Thoracic aorta (tissue), 2 donors: ENCODE results near the gene PEPD. TPM values are rescaled to one million over a fixed set of nuclear protein-coding genes. Genes with fewer than 3 reads are reported as not detected.

Source experiments
- ATAC-seq: fragments of 150-250 bp; one replicate; pipeline ENCODE4 v1.8.0; 2017; ENCODE audit warnings: low read depth; ENCODE audit not compliant: insufficient number of reproducible peaks, low FRiP score
- DNase-seq: peaks from one replicate; pipeline ENCODE4 v3.0.0-alpha.2; 2020; ENCODE audit warnings: low spot score
- H3K27ac ChIP-seq, 2 donors: fragments of 200-600 bp; sonication (generic); 1 replicate in 1 of 2; 2 replicates in 1 of 2; pipeline ENCODE4 v1.5.1; 2016; ENCODE audit warnings: mild to moderate bottlenecking in 2 of 2, moderate library complexity in 2 of 2
- H3K27me3 ChIP-seq: fragments of 200-600 bp; sonication (generic); replicated peaks from 2 replicates; pipeline ENCODE4 v1.6.0; 2016; ENCODE audit warnings: mild to moderate bottlenecking; ENCODE audit not compliant: insufficient read depth
- H3K36me3 ChIP-seq: fragments of 200-600 bp; sonication (generic); one replicate; pipeline ENCODE4 v1.5.1; 2016
- H3K4me1 ChIP-seq, 2 donors: fragments of 200-600 bp; sonication (generic); 1 replicate in 1 of 2; 2 replicates in 1 of 2; pipeline versions ENCODE4 v1.5.1 to v1.6.0; 2016; ENCODE audit warnings: low read depth in 2 of 2, mild to moderate bottlenecking in 1 of 2; ENCODE audit not compliant: control insufficient read depth in 1 of 2
- H3K4me3 ChIP-seq: fragments of 200-600 bp; sonication (generic); 2 replicates; pipeline ENCODE4 v1.5.1; 2016; ENCODE audit warnings: mild to moderate bottlenecking
- H3K9me3 ChIP-seq: fragments of 200-600 bp; sonication (generic); 2 replicates; pipeline ENCODE4 v1.5.1; 2016
- CTCF ChIP-seq: fragments of 200-600 bp; sonication (generic); IDR thresholded peaks from one replicate; pipeline ENCODE4 v1.5.1; 2019; ENCODE audit warnings: antibody characterized with exemption
- total RNA-seq, 2 donors: library from RNA; depleted of rRNA; stranded (reverse); fragments of >200 nt; gene quantifications; one replicate each; pipeline versions ENCODE4 v1.1.0 to v1.2.3, GENCODE V29; 2016

Gene PEPD
- total RNA-seq, 2 donors from 2014 or later = 48.7 to 70.9 TPM

GRCh38 chr19:33458807-33459206 lies 62.8 kb downstream of the PEPD start:
- no peak for DNase-seq
- H3K4me3 ChIP-seq = no peak overlapping the region
- H3K36me3 ChIP-seq = peaks cover 3% of the 10 kb centered on the region
- no peaks in the 10 kb centered on the region for H3K9me3 ChIP-seq
- H3K27ac ChIP-seq = no peak overlapping the region
- H3K4me1 ChIP-seq = no peaks in the 10 kb centered on the region
- no peak for TF ChIP-seq CTCF
- H3K27me3 ChIP-seq = no peaks in the 10 kb centered on the region
- ATAC-seq = no peak

- H3K27me3 ChIP-seq = no peaks in the 10 kb centered on the region
- no peak for DNase-seq
- no peaks in the 10 kb centered on the region for H3K9me3 ChIP-seq
- no peak for TF ChIP-seq CTCF
- H3K27ac ChIP-seq = no peak overlapping the region
- H3K4me3 ChIP-seq = no peak overlapping the region
- ATAC-seq = no peak
- peaks cover 3% of the 10 kb centered on the region for H3K36me3 ChIP-seq
- no peaks in the 10 kb centered on the region for H3K4me1 ChIP-seq
Measured at GRCh38 chr19:33458171-33458633, 63.4 kb downstream of the PEPD start.

DNA sequence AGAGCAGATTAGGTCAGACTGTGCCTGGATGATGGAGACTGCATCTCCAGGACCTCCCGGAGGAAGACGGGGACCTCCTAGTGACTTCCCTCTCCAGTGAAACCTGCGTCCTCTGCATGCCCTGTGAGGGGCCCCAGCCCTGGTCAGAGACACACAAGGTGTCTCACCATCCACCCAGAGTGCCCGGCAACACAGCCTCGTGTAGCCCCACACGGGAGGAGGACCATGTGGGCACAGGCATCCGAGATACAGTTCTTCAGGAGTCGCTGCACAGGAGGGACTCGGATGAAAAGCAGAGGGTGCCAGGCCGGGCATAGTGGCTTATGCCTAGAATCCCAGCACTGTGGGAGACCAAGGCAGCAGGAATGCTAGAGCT lies 64.8 kb downstream of the PEPD start:
- Histone ChIP-seq H3K4me3 (no peak overlapping the region), H3K27ac (no peak overlapping the region), H3K27me3 (no peaks in the 10 kb centered on the region), H3K9me3 (no peaks in the 10 kb centered on the region), H3K4me1 (no peaks in the 10 kb centered on the region), H3K36me3 (peaks cover 3% of the 10 kb centered on the region)
- DNase-seq = no peak
- no peak for TF ChIP-seq CTCF
- no peak for ATAC-seq

DNA sequence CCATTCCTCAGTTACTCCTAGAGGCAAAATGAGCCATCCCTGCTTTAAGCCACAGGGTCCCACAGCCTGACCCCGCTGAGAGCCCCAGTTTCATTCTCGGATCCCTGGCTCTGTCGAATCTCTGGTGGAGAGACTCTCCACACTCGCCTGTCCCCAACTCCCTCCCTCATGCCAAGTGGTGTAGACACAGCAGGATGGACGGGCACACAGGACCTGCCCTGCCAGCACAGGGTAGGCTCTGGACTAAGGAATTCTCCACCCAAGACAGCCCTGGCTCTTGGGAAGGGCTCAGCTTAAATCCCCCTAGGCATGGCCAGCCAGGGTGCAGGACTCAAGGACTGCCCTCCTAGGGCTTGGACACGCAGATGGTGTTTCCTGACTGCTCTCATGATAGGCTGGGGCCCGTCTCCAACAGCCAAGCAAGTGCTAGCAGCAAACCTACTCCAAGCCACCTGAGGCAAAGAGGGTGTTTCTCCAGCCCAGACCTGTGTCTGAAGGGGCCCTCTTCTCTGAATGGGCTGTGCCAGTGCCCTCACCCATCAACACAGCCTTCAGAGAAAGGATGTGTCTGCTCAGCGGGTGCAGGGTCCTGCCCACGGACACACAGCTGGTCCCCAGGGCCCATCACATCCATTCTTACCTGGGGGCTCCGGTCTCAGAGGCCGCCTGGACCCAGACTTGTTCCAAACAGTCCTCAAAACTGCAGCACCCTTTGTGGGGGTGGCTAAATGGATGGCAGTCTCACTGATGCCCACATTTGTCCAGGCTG lies 65.3 kb downstream of the PEPD start:
- H3K27me3 ChIP-seq = no peaks in the 10 kb centered on the region
- ATAC-seq (no peak), DNase-seq (no peak)
- no peak for TF ChIP-seq CTCF
- H3K9me3 ChIP-seq = no peaks in the 10 kb centered on the region
- H3K36me3 ChIP-seq = peaks cover 3% of the 10 kb centered on the region
- H3K4me3 ChIP-seq = no peak overlapping the region
- no peak overlapping the region for H3K27ac ChIP-seq
- H3K4me1 ChIP-seq = no peaks in the 10 kb centered on the region

DNA sequence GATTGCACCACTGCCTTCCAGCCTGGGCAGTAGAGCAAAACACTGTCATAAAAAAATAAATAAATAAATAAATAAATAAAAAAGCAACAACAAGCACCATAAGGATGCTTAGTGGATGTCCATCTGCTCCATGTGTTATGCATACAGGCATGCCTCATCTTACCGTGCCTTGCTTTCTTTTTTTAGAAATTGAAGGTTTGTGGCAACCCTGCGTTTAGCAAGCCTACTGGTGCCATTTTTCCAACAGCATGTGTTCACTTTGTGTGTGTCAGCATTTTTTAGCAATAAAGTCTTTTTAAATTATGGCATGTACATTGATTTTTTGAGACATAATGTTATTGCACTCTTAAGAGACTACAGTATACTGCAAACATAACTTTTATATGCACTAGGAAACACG lies 68.3 kb downstream of the PEPD start:
- no peak overlapping the region for H3K4me3 ChIP-seq
- no peak for ATAC-seq
- no peak for DNase-seq
- H3K27ac ChIP-seq = no peak overlapping the region
- no peaks in the 10 kb centered on the region for H3K27me3 ChIP-seq
- no peaks in the 10 kb centered on the region for H3K36me3 ChIP-seq
- no peaks in the 10 kb centered on the region for H3K9me3 ChIP-seq
- H3K4me1 ChIP-seq = no peaks in the 10 kb centered on the region
- TF ChIP-seq CTCF = no peak
